Neural progenitor cell (in vitro differentiated cells): ENCODE data around the gene CCL13. TPM values are rescaled to one million over a fixed set of nuclear protein-coding genes. Genes with fewer than 3 reads are reported as not detected.

Source experiments
- DNase-seq: peaks from one replicate; pipeline ENCODE4 v3.0.0-alpha.2; 2016; ENCODE audit warnings: low spot score
- H2AFZ ChIP-seq: fragments of 200-600 bp; sonication (generic); replicated peaks from 2 replicates; pipeline ENCODE4 v1.6.1; 2016; ENCODE audit warnings: antibody characterized with exemption
- H3F3A ChIP-seq: fragments of 200-600 bp; sonication (generic); 2 replicates; pipeline ENCODE4 v1.6.1; 2016; ENCODE audit warnings: antibody characterized with exemption, low read depth
- H3K27ac ChIP-seq: fragments of 200-600 bp; sonication (generic); 2 replicates; pipeline ENCODE4 v1.5.1; 2016; ENCODE audit warnings: mild to moderate bottlenecking
- H3K27me3 ChIP-seq: fragments of 200-600 bp; sonication (generic); 2 replicates; pipeline ENCODE4 v1.6.1; 2016; ENCODE audit warnings: mild to moderate bottlenecking, moderate library complexity
- H3K36me3 ChIP-seq: fragments of 200-600 bp; sonication (generic); 2 replicates; pipeline ENCODE4 v1.5.1; 2016
- H3K4me1 ChIP-seq: fragments of 200-600 bp; sonication (generic); 2 replicates; pipeline ENCODE4 v1.6.1; 2016; ENCODE audit warnings: mixed run types
- H3K4me2 ChIP-seq: fragments of 200-600 bp; sonication (generic); 2 replicates; pipeline ENCODE4 v1.6.1; 2016
- H3K4me3 ChIP-seq: fragments of 200-600 bp; sonication (generic); 2 replicates; pipeline ENCODE4 v1.5.1; 2016
- H3K79me2 ChIP-seq: fragments of 200-600 bp; sonication (generic); 2 replicates; pipeline ENCODE4 v1.6.1; 2016; ENCODE audit warnings: low read depth
- H3K9ac ChIP-seq: fragments of 200-600 bp; sonication (generic); 2 replicates; pipeline ENCODE4 v1.6.1; 2016
- H3K9me3 ChIP-seq: fragments of 200-600 bp; sonication (generic); 2 replicates; pipeline ENCODE4 v1.5.1; 2016; ENCODE audit warnings: low read depth
- H4K20me1 ChIP-seq: fragments of 200-600 bp; sonication (generic); 2 replicates; pipeline ENCODE4 v1.6.1; 2016; ENCODE audit warnings: low read depth
- H3K27ac Mint-ChIP-seq: 3 replicates; pipeline ENCODE4 v1.8.0; 2021; ENCODE audit warnings: mixed read lengths
- H3K27me3 Mint-ChIP-seq: 2 replicates; pipeline ENCODE4 v1.8.0; 2022; ENCODE audit warnings: low read depth, mild to moderate bottlenecking, inconsistent platforms, moderate library complexity, mixed read lengths; ENCODE audit not compliant: insufficient read depth
- H3K36me3 Mint-ChIP-seq: 3 replicates; pipeline ENCODE4 v1.8.0; 2021; ENCODE audit warnings: mixed read lengths
- H3K4me1 Mint-ChIP-seq: 3 replicates; pipeline ENCODE4 v1.8.0; 2021; ENCODE audit warnings: mixed read lengths
- H3K4me3 Mint-ChIP-seq: 3 replicates; pipeline ENCODE4 v1.8.0; 2021; ENCODE audit warnings: mild to moderate bottlenecking, moderate library complexity, mixed read lengths
- H3K9me3 Mint-ChIP-seq: 3 replicates; pipeline ENCODE4 v1.8.0; 2020; ENCODE audit warnings: mixed read lengths
- EZH2 ChIP-seq: fragments of 200-600 bp; sonication (generic); IDR thresholded peaks from 2 replicates; pipeline ENCODE4 v1.6.1; 2017; ENCODE audit warnings: antibody characterized with exemption, mild to moderate bottlenecking, moderate library complexity
- EZH2phosphoT487 ChIP-seq: fragments of 200-600 bp; sonication (generic); IDR thresholded peaks from 2 replicates; pipeline ENCODE4 v1.6.1; 2017; ENCODE audit warnings: antibody characterized with exemption
- total RNA-seq: library from RNA; depleted of rRNA; stranded (reverse); fragments of >200 nt; gene quantifications from 2 replicates; pipeline ENCODE4 v1.2.3, GENCODE V29; 2015; ENCODE audit warnings: low replicate concordance
- TF ChIP-seq, protein P1 (sequence below): fragments of 200-600 bp; sonication (generic); IDR thresholded peaks from 2 replicates; pipeline ENCODE4 v1.5.1; 2017; ENCODE audit warnings: antibody characterized with exemption, mild to moderate bottlenecking

CCL13 gene
- total RNA-seq, 1 donor from 2014 or later: not detected

DNA sequence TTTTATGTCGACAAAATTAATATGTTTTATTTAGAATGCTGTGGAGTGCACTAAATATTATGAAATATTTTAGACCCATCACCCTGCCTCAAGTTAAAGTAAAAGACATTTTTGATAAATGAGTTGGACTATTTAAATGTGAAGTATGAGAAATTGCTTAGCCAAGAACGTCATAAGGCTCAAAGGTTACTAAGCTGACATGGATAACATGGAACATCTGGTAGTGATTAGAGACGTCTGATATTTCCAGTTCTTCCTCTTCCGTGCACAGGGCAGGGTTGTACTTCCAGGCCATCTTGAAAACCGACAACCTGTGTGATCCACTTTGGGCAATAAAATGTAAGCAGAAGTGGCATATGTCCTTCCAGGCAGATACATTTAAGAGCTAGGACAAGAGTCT is 44.2 kb upstream of the CCL13 start:
- H3K79me2 ChIP-seq: no peaks in the 10 kb centered on the region
- Mint-ChIP-seq H3K27me3 (peaks cover 2% of the 10 kb centered on the region), H3K27ac (no peak overlapping the region), H3K4me3 (no peak overlapping the region), H3K36me3 (no peaks in the 10 kb centered on the region), H3K4me1 (no peaks in the 10 kb centered on the region), H3K9me3 (no peaks in the 10 kb centered on the region)
- no peak overlapping the region for H2AFZ ChIP-seq
- TF ChIP-seq EZH2: no peak
- TF ChIP-seq, protein P1, sequence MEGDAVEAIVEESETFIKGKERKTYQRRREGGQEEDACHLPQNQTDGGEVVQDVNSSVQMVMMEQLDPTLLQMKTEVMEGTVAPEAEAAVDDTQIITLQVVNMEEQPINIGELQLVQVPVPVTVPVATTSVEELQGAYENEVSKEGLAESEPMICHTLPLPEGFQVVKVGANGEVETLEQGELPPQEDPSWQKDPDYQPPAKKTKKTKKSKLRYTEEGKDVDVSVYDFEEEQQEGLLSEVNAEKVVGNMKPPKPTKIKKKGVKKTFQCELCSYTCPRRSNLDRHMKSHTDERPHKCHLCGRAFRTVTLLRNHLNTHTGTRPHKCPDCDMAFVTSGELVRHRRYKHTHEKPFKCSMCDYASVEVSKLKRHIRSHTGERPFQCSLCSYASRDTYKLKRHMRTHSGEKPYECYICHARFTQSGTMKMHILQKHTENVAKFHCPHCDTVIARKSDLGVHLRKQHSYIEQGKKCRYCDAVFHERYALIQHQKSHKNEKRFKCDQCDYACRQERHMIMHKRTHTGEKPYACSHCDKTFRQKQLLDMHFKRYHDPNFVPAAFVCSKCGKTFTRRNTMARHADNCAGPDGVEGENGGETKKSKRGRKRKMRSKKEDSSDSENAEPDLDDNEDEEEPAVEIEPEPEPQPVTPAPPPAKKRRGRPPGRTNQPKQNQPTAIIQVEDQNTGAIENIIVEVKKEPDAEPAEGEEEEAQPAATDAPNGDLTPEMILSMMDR: no peak
- no peak for TF ChIP-seq EZH2phosphoT487
- no peaks in the 10 kb centered on the region for H3F3A ChIP-seq
- H3K4me3 ChIP-seq: no peak overlapping the region
- no peaks in the 10 kb centered on the region for H3K36me3 ChIP-seq
- H4K20me1 ChIP-seq: no peaks in the 10 kb centered on the region
- no peaks in the 10 kb centered on the region for H3K4me1 ChIP-seq
- H3K27me3 ChIP-seq: peaks cover 18% of the 10 kb centered on the region
- no peak overlapping the region for H3K27ac ChIP-seq
- H3K9ac ChIP-seq: no peak overlapping the region
- H3K4me2 ChIP-seq: no peak overlapping the region
- H3K9me3 ChIP-seq: no peaks in the 10 kb centered on the region
- DNase-seq: no peak

DNA sequence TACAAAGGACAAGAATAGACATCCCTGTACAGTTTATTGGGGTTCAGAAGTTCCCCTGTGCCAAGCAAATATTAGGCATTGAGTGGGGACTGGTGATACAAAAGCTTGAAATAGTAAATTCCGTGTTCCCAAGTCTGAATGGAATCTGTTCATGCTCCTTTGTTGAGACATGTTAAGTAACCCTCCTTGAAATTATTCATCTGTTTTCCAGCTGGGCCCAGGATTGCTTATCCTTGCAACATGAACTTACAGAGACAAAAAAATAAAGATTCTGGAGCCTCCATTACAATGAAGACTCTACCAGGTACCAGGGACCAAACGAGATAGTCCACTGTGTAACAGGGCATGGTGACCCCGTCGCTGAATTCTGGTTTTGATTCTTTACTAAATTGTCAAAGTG is 43.1 kb upstream of the CCL13 start:
- no peaks in the 10 kb centered on the region for H3K9me3 ChIP-seq

DNA sequence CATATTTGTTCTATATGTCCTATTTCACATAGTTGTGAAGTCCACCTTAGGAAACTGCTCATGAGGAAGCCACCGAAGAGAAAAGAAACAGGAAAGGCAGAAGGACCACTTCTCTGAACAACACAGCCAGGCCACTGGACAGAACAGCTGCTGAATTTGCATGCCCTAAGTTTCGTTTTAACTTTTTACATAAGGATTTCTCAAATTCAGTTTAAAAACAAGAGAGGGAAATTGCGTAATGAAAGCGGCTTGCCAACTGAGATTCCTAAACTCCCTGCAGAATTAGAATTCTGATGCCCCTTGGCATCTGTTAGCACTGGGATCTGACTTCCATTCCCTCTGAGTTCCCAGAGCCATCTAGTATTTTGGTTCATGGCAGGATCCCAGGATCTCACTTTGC is 42.0 kb upstream of the CCL13 start:
- H2AFZ ChIP-seq: no peak overlapping the region
- no peaks in the 10 kb centered on the region for H3F3A ChIP-seq
- H3K36me3 Mint-ChIP-seq: no peaks in the 10 kb centered on the region
- no peak overlapping the region for H3K4me2 ChIP-seq
- no peak overlapping the region for H3K9ac ChIP-seq
- no peaks in the 10 kb centered on the region for H3K9me3 ChIP-seq
- peaks cover 2% of the 10 kb centered on the region for H3K27me3 Mint-ChIP-seq
- H3K79me2 ChIP-seq: no peaks in the 10 kb centered on the region
- H4K20me1 ChIP-seq: no peaks in the 10 kb centered on the region
- no peak overlapping the region for H3K27ac Mint-ChIP-seq
- no peak overlapping the region for H3K4me3 Mint-ChIP-seq
- H3K4me1 Mint-ChIP-seq: no peaks in the 10 kb centered on the region
- H3K9me3 Mint-ChIP-seq: no peaks in the 10 kb centered on the region
- no peak overlapping the region for H3K27ac ChIP-seq
- TF ChIP-seq EZH2phosphoT487: no peak
- H3K27me3 ChIP-seq: peaks cover 18% of the 10 kb centered on the region
- H3K4me1 ChIP-seq: no peaks in the 10 kb centered on the region
- no peak for DNase-seq
- no peaks in the 10 kb centered on the region for H3K36me3 ChIP-seq
- no peak overlapping the region for H3K4me3 ChIP-seq

More for the DNA sequence above, 43.1 kb upstream of the CCL13 start:
- Histone ChIP-seq H3K4me2 (no peak overlapping the region), H3K36me3 (no peaks in the 10 kb centered on the region), H3K9ac (no peak overlapping the region), H3K4me1 (no peaks in the 10 kb centered on the region), H2AFZ (no peak overlapping the region), H3K27ac (no peak overlapping the region), H3K27me3 (peaks cover 18% of the 10 kb centered on the region), H3K79me2 (no peaks in the 10 kb centered on the region), H3K4me3 (no peak overlapping the region), H3F3A (no peaks in the 10 kb centered on the region), H4K20me1 (no peaks in the 10 kb centered on the region)
- Mint-ChIP-seq H3K27ac (no peak overlapping the region), H3K4me1 (no peaks in the 10 kb centered on the region), H3K9me3 (no peaks in the 10 kb centered on the region), H3K36me3 (no peaks in the 10 kb centered on the region), H3K4me3 (no peak overlapping the region), H3K27me3 (peaks cover 2% of the 10 kb centered on the region)
- TF ChIP-seq EZH2 (no peak), EZH2phosphoT487 (no peak)
- TF ChIP-seq, protein P1: no peak
- no peak for DNase-seq

DNA sequence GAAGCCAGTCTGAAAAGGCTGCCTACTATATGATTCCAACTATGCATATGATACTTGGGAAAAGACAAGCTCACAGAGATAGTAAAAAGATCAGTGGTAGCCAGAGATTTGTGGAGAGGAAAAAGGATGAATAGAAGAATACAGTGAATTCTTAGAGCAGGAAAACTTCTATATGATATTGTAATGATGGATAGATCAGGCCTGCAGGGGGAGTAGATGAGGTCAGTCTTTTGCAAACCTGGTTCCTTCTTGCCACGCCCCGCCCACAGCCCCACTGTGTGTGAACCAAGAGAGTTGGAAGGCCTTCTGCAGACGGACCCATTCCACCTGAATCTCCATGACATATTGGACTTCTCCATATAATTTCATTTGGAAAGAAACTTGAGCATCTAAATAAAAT is 37.8 kb upstream of the CCL13 start:
- TF ChIP-seq, protein P1: peak; percentile 25
- TF ChIP-seq EZH2 (no peak), EZH2phosphoT487 (no peak)
- Histone ChIP-seq H3K27me3 (peaks cover 17% of the 10 kb centered on the region), H3K4me2 (no peak overlapping the region), H3F3A (no peaks in the 10 kb centered on the region), H3K9me3 (no peaks in the 10 kb centered on the region), H3K36me3 (no peaks in the 10 kb centered on the region), H3K9ac (no peak overlapping the region), H3K27ac (no peak overlapping the region), H3K79me2 (no peaks in the 10 kb centered on the region), H3K4me3 (no peak overlapping the region), H3K4me1 (no peaks in the 10 kb centered on the region), H2AFZ (no peak overlapping the region), H4K20me1 (no peaks in the 10 kb centered on the region)
- DNase-seq: peak; percentile 21
- H3K9me3 Mint-ChIP-seq: no peaks in the 10 kb centered on the region
- H3K27ac Mint-ChIP-seq: no peak overlapping the region
- no peaks in the 10 kb centered on the region for H3K4me1 Mint-ChIP-seq
- H3K27me3 Mint-ChIP-seq: peaks cover 2% of the 10 kb centered on the region
- H3K36me3 Mint-ChIP-seq: no peaks in the 10 kb centered on the region
- no peak overlapping the region for H3K4me3 Mint-ChIP-seq
